ENCODE results near the gene FILIP1. TPM values are rescaled to one million over a fixed set of nuclear protein-coding genes. Genes with fewer than 3 reads are reported as not detected.

Gene FILIP1
- total and polyA plus RNA-seq, 5 experiments from 2014 or later = 0.02 to 0.11 (median 0.02) TPM; not detected in 2

GRCh38 chr6:75326557-75327258 is 166.9 kb downstream of the FILIP1 start:
- Mint-ChIP-seq H3K27ac (no peak overlapping the region), H3K4me1 (peaks cover 0 to 1% (median 0%) of the 10 kb centered on the region in 4 donors), H3K9me3 (peaks cover 0 to 6% (median 0%) of the 10 kb centered on the region in 9 donors), H3K27me3 (peaks cover 13 to 29% (median 15%) of the 10 kb centered on the region in 5 donors), H3K4me3 (no peak overlapping the region), H3K36me3 (peaks cover 0 to 7% (median 0%) of the 10 kb centered on the region in 3 donors)
- DNase-seq (no peak), ATAC-seq (no peak)
- POLR2A ChIA-PET = no interaction called here

GRCh38 chr6:75318900-75319299 is 174.7 kb downstream of the FILIP1 start:
- DNase-seq (no peak), ATAC-seq (no peak)
- Mint-ChIP-seq H3K4me3 (no peak overlapping the region), H3K27me3 (peaks cover 25 to 38% (median 31%) of the 10 kb centered on the region in 5 donors), H3K27ac (no peak overlapping the region), H3K36me3 (peaks cover 0 to 7% (median 0%) of the 10 kb centered on the region in 3 donors), H3K9me3 (peaks cover 0 to 6% (median 0%) of the 10 kb centered on the region in 9 donors), H3K4me1 (peaks cover 0 to 2% (median 0%) of the 10 kb centered on the region in 4 donors)
- POLR2A ChIA-PET = no interaction called here

- no peak for ATAC-seq
These were observed 175.9 kb downstream of the FILIP1 start for GRCh38 chr6:75317503-75318206.

DNA sequence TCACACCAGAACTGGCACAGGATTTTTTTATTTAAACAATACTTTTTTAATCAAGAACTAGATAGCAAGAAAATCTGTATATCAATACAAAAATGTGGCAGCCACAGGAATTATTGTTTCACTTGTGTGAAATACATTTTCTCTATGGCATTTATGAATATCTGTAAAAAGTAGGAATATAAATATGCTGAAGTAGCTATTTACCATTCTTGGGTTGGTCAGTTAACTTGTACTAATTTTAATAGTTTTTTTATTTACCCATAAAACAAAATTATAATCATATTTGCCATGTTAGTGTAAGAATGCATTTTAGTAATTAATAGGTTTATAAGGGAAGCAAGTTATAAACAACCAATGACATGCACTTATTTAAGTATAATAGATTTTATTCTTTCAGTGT is 177.6 kb downstream of the FILIP1 start:
- Mint-ChIP-seq H3K27ac (no peak overlapping the region), H3K4me3 (no peak overlapping the region), H3K27me3 (peaks cover 31 to 51% (median 47%) of the 10 kb centered on the region in 5 donors), H3K36me3 (peaks cover 0 to 5% (median 0%) of the 10 kb centered on the region in 3 donors), H3K4me1 (peaks cover 0 to 2% (median 0%) of the 10 kb centered on the region in 4 donors), H3K9me3 (no peaks in the 10 kb centered on the region)
- no peak for DNase-seq
- ATAC-seq = no peak
- POLR2A ChIA-PET = no interaction called here

More at GRCh38 chr6:75317503-75318206, 175.9 kb downstream of the FILIP1 start:
- peaks cover 33 to 45% (median 41%) of the 10 kb centered on the region in 5 donors for H3K27me3 Mint-ChIP-seq
- H3K9me3 Mint-ChIP-seq = no peaks in the 10 kb centered on the region
- H3K4me3 Mint-ChIP-seq = no peak overlapping the region
- DNase-seq = no peak
- peaks cover 0 to 2% (median 0%) of the 10 kb centered on the region in 4 donors for H3K4me1 Mint-ChIP-seq
- POLR2A ChIA-PET = no interaction called here
- H3K36me3 Mint-ChIP-seq = peaks cover 0 to 13% (median 0%) of the 10 kb centered on the region in 3 donors
- H3K27ac Mint-ChIP-seq = peak overlapping the region in 1 of 10 donors; percentile 4

DNA sequence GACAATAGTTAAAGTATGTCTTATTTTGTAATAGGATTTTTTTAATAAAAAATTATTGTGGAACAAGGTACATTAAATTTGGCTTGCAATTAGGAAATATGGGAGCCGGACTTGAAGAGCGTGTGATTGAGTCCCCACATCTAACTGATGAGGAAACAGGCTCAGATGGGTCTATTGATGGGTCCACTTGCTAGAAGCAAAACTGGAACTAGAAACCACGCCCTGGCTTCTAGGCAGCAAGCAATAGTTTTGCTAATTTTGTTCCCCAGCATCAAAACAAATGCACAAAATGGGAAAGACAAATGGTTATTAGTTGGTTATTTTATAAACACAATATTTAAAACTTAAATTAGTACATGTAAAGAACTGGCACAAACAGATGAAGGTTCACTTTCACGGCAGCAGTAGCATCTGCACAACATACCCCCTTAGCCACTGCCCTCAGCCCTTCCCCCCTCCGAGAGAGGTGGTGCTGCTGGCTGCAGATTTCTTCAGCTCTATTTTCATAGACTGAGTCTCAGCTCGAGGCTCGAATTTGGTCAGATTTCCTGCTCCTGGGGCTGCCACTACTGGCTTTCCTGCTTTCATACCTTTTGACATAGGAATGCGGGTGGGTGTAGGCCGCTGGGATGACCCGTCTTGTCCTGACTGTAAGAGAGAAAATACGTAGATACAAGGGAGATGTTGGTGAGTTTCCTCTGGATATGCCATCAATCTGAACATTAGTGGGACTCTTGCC is 185.2 kb downstream of the FILIP1 start:
- Mint-ChIP-seq H3K27me3 (peaks cover 10 to 21% (median 15%) of the 10 kb centered on the region in 5 donors), H3K4me3 (no peak overlapping the region), H3K36me3 (peaks cover 0 to 2% (median under 1%) of the 10 kb centered on the region in 3 donors), H3K4me1 (no peaks in the 10 kb centered on the region), H3K27ac (no peak overlapping the region), H3K9me3 (no peaks in the 10 kb centered on the region)
- ATAC-seq (no peak), DNase-seq (no peak)
- POLR2A ChIA-PET = no interaction called here

- Mint-ChIP-seq H3K4me3 (no peak overlapping the region), H3K4me1 (no peaks in the 10 kb centered on the region), H3K27me3 (peaks cover 4 to 15% (median 11%) of the 10 kb centered on the region in 5 donors), H3K36me3 (peaks cover 0 to 2% (median 0%) of the 10 kb centered on the region in 3 donors), H3K27ac (no peak overlapping the region), H3K9me3 (no peaks in the 10 kb centered on the region)
- POLR2A ChIA-PET = no interaction called here
- DNase-seq = no peak
- no peak for ATAC-seq
These were observed 186.1 kb downstream of the FILIP1 start for GRCh38 chr6:75307364-75308004.

DNA sequence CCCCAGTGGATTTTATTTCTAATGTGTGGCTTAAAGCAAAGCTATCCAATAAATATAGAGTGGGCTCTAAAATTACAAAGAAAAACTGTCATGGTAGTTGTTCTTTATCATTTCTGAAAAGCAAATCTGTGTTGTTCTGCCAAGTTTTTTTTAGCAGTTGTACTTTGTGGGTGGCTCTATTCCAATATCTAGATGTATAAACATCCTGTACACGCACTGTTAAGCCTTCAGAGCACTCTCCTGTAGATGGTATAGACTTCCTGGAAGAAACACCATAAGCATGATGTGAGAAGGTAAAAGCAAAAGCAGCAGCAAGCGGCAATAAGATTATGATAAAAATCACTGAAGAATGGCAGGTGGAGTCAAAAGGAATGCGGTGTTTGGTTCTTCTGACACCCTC is 187.5 kb downstream of the FILIP1 start:
- DNase-seq = no peak
- Mint-ChIP-seq H3K36me3 (peaks cover 0 to 2% (median 0%) of the 10 kb centered on the region in 3 donors), H3K4me3 (no peak overlapping the region), H3K27me3 (peaks cover 0 to 9% (median 4%) of the 10 kb centered on the region in 5 donors), H3K27ac (no peak overlapping the region), H3K9me3 (no peaks in the 10 kb centered on the region), H3K4me1 (no peaks in the 10 kb centered on the region)
- ATAC-seq = no peak
- POLR2A ChIA-PET = no interaction called here

- Mint-ChIP-seq H3K9me3 (no peaks in the 10 kb centered on the region), H3K4me3 (no peak overlapping the region), H3K36me3 (peaks cover 0 to 2% (median 0%) of the 10 kb centered on the region in 3 donors), H3K27me3 (peaks cover 0 to 9% (median 4%) of the 10 kb centered on the region in 5 donors), H3K4me1 (no peaks in the 10 kb centered on the region), H3K27ac (no peak overlapping the region)
- POLR2A ChIA-PET = no interaction called here
- no peak for ATAC-seq
- DNase-seq = no peak
These were observed 188.0 kb downstream of the FILIP1 start for GRCh38 chr6:75305573-75305972.

GRCh38 chr6:75302280-75302679 is 191.3 kb downstream of the FILIP1 start:
- Mint-ChIP-seq H3K4me3 (no peak overlapping the region), H3K36me3 (peaks cover 0 to 2% (median 0%) of the 10 kb centered on the region in 3 donors), H3K27ac (no peak overlapping the region), H3K27me3 (peaks cover 0 to 9% (median 0%) of the 10 kb centered on the region in 5 donors), H3K9me3 (no peaks in the 10 kb centered on the region), H3K4me1 (no peaks in the 10 kb centered on the region)
- POLR2A ChIA-PET = no interaction called here
- DNase-seq = no peak
- no peak for ATAC-seq

DNA sequence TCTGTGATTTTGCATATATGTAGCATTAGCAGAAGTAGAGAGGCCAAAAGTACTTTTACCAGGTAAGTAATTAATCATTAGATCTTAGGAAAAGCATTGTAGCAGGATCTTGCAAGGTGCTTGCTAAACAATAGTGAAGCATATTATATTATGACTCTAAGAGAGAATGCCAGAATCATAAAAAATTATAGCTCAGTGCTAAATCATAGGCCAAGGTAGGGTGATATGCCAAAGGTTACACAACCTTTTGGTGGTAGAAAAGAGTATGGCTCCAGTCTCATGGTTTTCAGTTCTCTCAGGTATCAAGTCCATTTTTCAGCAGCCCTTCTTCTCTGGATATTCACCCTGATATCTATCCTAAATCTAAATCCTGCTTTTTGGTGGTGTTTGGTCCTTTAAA is 192.1 kb downstream of the FILIP1 start:
- no peaks in the 10 kb centered on the region for H3K4me1 Mint-ChIP-seq
- H3K36me3 Mint-ChIP-seq = peaks cover 0 to 2% (median 0%) of the 10 kb centered on the region in 3 donors

DNA sequence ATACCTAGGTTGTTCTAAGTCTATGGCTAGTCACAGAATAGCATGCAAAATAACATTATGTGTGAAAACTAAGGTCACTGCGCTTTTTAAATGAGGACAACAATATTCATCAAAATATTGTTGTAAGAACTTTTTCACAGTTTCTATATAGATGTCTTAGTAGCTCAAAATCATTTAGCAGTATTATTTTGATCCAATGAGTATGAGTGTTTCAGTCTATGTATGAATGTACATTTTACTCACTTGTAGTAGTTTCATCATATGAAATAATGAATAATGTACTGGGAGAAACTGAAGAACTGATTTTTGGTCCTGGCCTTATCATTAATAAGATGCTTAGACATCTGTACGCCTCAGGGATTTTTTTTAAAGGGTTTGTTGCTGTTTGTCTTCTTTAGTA is 192.5 kb downstream of the FILIP1 start:
- Mint-ChIP-seq H3K4me1 (no peaks in the 10 kb centered on the region), H3K9me3 (no peaks in the 10 kb centered on the region), H3K27ac (no peak overlapping the region), H3K27me3 (peaks cover 0 to 6% (median 0%) of the 10 kb centered on the region in 5 donors), H3K4me3 (no peak overlapping the region), H3K36me3 (peaks cover 0 to 2% (median 0%) of the 10 kb centered on the region in 3 donors)
- POLR2A ChIA-PET = no interaction called here
- DNase-seq (no peak), ATAC-seq (no peak)

More for the DNA sequence above, 192.1 kb downstream of the FILIP1 start:
- DNase-seq (no peak), ATAC-seq (no peak)
- POLR2A ChIA-PET = no interaction called here
- peaks cover 0 to 7% (median 0%) of the 10 kb centered on the region in 5 donors for H3K27me3 Mint-ChIP-seq
- no peak overlapping the region for H3K4me3 Mint-ChIP-seq
- no peaks in the 10 kb centered on the region for H3K9me3 Mint-ChIP-seq
- H3K27ac Mint-ChIP-seq = no peak overlapping the region

DNA sequence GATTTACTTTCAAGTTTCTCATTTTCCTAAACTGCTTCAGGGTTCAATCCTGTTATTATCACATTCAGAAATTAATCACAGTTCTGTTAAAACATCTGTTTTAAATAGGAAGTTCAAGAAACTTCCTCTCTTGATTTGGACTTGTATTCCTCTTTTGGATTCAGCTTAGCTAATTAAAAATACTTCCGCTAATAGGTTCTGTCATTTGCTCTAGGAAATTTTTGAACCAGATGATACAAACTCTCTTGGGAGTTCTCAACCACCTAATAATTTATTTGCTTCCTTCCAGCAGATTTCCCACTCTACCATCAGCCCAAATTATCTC is 193.1 kb downstream of the FILIP1 start:
- Mint-ChIP-seq H3K4me3 (no peak overlapping the region), H3K27me3 (peaks cover 0 to 3% (median 0%) of the 10 kb centered on the region in 5 donors), H3K36me3 (peaks cover 0 to 2% (median 0%) of the 10 kb centered on the region in 3 donors), H3K27ac (peak overlapping the region in 2 of 10 donors; percentile 7 to 15), H3K9me3 (no peaks in the 10 kb centered on the region), H3K4me1 (no peaks in the 10 kb centered on the region)
- DNase-seq (no peak), ATAC-seq (no peak)
- POLR2A ChIA-PET = interaction anchor here (0.6 kb wide), 1 partner anchor 293 kb away, joined by 3 read pairs; no protein-coding TSS in a partner anchor

All from naive thymus-derived CD8-positive, alpha-beta T cell (primary cell).